Epidermal melanocyte (primary cell): Measurements from ENCODE around the gene RPL7L1.

Experiments
- DNase-seq: peaks from one replicate; pipeline ENCODE4 v3.0.0; 2011; ENCODE audit warnings: low spot score; ENCODE audit not compliant: insufficient read length

The RPL7L1 gene

GRCh38 chr6:42932412-42932811, 53.0 kb downstream of the RPL7L1 start:
- no peak for DNase-seq

GRCh38 chr6:42933205-42933604, 53.8 kb downstream of the RPL7L1 start:
- no peak for DNase-seq

- DNase-seq: no peak
Measured at GRCh38 chr6:42935322-42935721, 55.9 kb downstream of the RPL7L1 start.

- no peak for DNase-seq
Measured at GRCh38 chr6:42936398-42936797, 57.0 kb downstream of the RPL7L1 start.

- DNase-seq: no peak
Measured at GRCh38 chr6:42937548-42938427, 58.4 kb downstream of the RPL7L1 start.

GRCh38 chr6:42938428-42938796, 59.0 kb downstream of the RPL7L1 start:
- DNase-seq: no peak

- no peak for DNase-seq
Measured at GRCh38 chr6:42938987-42939809, 59.8 kb downstream of the RPL7L1 start.
